GM23338 (cell line): ENCODE data around the gene F13B. TPM values are rescaled to one million over a fixed set of nuclear protein-coding genes. Genes with fewer than 3 reads are reported as not detected.

Experiments used
- ATAC-seq: fragments of 200-7000 bp; cut with Tn5 transposase; 3 replicates; pipeline ENCODE4 v1.9.1; 2020
- DNase-seq: peaks from one replicate; pipeline ENCODE4 v3.0.0-alpha.2; 2015; ENCODE audit warnings: low spot score
- H2AFZ ChIP-seq: fragments of 200-600 bp; sonication (generic); 2 replicates; pipeline ENCODE4 v1.8.0; 2016; ENCODE audit warnings: antibody characterized with exemption, mild to moderate bottlenecking, moderate library complexity
- H3F3A ChIP-seq: fragments of 200-600 bp; sonication (generic); replicated peaks from 2 replicates; pipeline ENCODE4 v1.8.0; 2017; ENCODE audit warnings: antibody characterized with exemption, mixed run types, low read depth
- H3K27ac ChIP-seq: fragments of 200-600 bp; sonication (generic); 2 replicates; pipeline ENCODE4 v1.6.1; 2016; ENCODE audit warnings: low read depth
- H3K27me3 ChIP-seq: fragments of 200-600 bp; sonication (generic); 2 replicates; pipeline ENCODE4 v1.8.0; 2016; ENCODE audit warnings: mild to moderate bottlenecking, mixed run types, moderate library complexity; ENCODE audit not compliant: insufficient read depth
- H3K36me3 ChIP-seq: fragments of 200-600 bp; sonication (generic); 2 replicates; pipeline ENCODE4 v1.8.0; 2016; ENCODE audit warnings: mild to moderate bottlenecking; ENCODE audit not compliant: insufficient read depth
- H3K4me1 ChIP-seq: fragments of 200-600 bp; sonication (generic); 2 replicates; pipeline ENCODE4 v1.8.0; 2016; ENCODE audit warnings: mild to moderate bottlenecking, moderate library complexity; ENCODE audit not compliant: insufficient read depth
- H3K4me2 ChIP-seq: fragments of 200-600 bp; sonication (generic); 2 replicates; pipeline ENCODE4 v1.7.1; 2017; ENCODE audit warnings: mixed run types
- H3K4me3 ChIP-seq: fragments of 200-600 bp; sonication (generic); 2 replicates; pipeline ENCODE4 v1.6.1; 2016; ENCODE audit warnings: mixed run types
- H3K79me2 ChIP-seq: fragments of 200-600 bp; sonication (generic); replicated peaks from 2 replicates; pipeline ENCODE4 v1.8.0; 2017; ENCODE audit warnings: mild to moderate bottlenecking; ENCODE audit not compliant: insufficient read depth
- H3K9me2 ChIP-seq: fragments of 200-600 bp; sonication (generic); 2 replicates; pipeline ENCODE4 v1.8.0; 2017; ENCODE audit not compliant: insufficient read depth
- H4K20me1 ChIP-seq: fragments of 200-600 bp; sonication (generic); replicated peaks from 2 replicates; pipeline ENCODE4 v1.8.0; 2017; ENCODE audit warnings: mild to moderate bottlenecking; ENCODE audit not compliant: insufficient read depth
- H3K27ac Mint-ChIP-seq: 2 replicates; pipeline ENCODE4 v1.8.0; 2020; ENCODE audit warnings: inconsistent platforms, mild to moderate bottlenecking, moderate library complexity, mixed read lengths
- H3K27me3 Mint-ChIP-seq: 3 replicates; pipeline ENCODE4 v1.8.0; 2022; ENCODE audit warnings: low read depth, mild to moderate bottlenecking, moderate library complexity, mixed read lengths, inconsistent platforms; ENCODE audit not compliant: insufficient read depth, poor library complexity
- H3K36me3 Mint-ChIP-seq: 3 replicates; pipeline ENCODE4 v1.8.0; 2021; ENCODE audit warnings: low read depth, mild to moderate bottlenecking, inconsistent platforms, moderate library complexity, mixed read lengths
- H3K4me1 Mint-ChIP-seq: 3 replicates; pipeline ENCODE4 v1.8.0; 2020; ENCODE audit warnings: mild to moderate bottlenecking, inconsistent platforms, mixed read lengths
- H3K4me3 Mint-ChIP-seq: 3 replicates; pipeline ENCODE4 v1.8.0; 2021; ENCODE audit warnings: moderate library complexity, mild to moderate bottlenecking, inconsistent platforms, mixed read lengths
- H3K9me3 Mint-ChIP-seq: 3 replicates; pipeline ENCODE4 v1.8.0; 2020; ENCODE audit warnings: moderate library complexity, mild to moderate bottlenecking, inconsistent platforms, mixed read lengths
- EZH2 ChIP-seq: fragments of 200-600 bp; sonication (generic); IDR thresholded peaks from one replicate; pipeline ENCODE4 v1.8.0; 2017; ENCODE audit warnings: antibody characterized with exemption, mild to moderate bottlenecking, low read depth; ENCODE audit not compliant: unreplicated experiment
- NANOG ChIP-seq: IDR thresholded peaks from 2 replicates; pipeline ENCODE4 v1.6.1; 2016; ENCODE audit warnings: antibody characterized with exemption, borderline replicate concordance
- ZNF114 ChIP-seq: fragments of 250-450 bp; sonication (Bioruptor Pico); IDR thresholded peaks from 2 replicates; pipeline ENCODE4 v1.5.0; 2020; ENCODE audit warnings: mild to moderate bottlenecking, moderate library complexity
- ZNF331 ChIP-seq: fragments of 250-450 bp; sonication (Bioruptor Pico); IDR thresholded peaks from 2 replicates; pipeline ENCODE4 v1.5.0; 2020; ENCODE audit warnings: low read depth, mild to moderate bottlenecking, moderate library complexity
- ZNF462 ChIP-seq: fragments of 250-450 bp; sonication (Bioruptor Pico); IDR thresholded peaks from 2 replicates; pipeline ENCODE4 v1.5.0; 2020; ENCODE audit warnings: mild to moderate bottlenecking, moderate library complexity
- polyA plus RNA-seq: library from polyadenylated mRNA; unstranded; fragments of >200 nt; fragmentation: Nextera tagmentation; extraction: Ambion mirVana; gene quantifications from 2 replicates; pipeline ENCODE4 v1.2.1, GENCODE V29; 2016
- total RNA-seq: library from RNA; depleted of rRNA; stranded (reverse); fragments of >200 nt; shearing (Covaris generic); gene quantifications from 2 replicates; pipeline ENCODE4 v1.2.3, GENCODE V29; 2014

Gene F13B
- total and polyA plus RNA-seq, 2 experiments from 2014 or later: not detected

GRCh38 chr1:197067457-197067818, 378 bp upstream of the F13B start:
- TF ChIP-seq NANOG: no peak
- no peak for TF ChIP-seq ZNF114 (CRISPR knock-in tag)
- no peaks in the 10 kb centered on the region for H3K36me3 ChIP-seq
- H3K27me3 Mint-ChIP-seq: no peaks in the 10 kb centered on the region
- H3K9me3 Mint-ChIP-seq: peaks cover 7% of the 10 kb centered on the region
- DNase-seq (no peak), ATAC-seq (no peak)
- no peaks in the 10 kb centered on the region for H3K4me1 Mint-ChIP-seq
- no peaks in the 10 kb centered on the region for H3K4me1 ChIP-seq
- H3K4me3 Mint-ChIP-seq: no peak overlapping the region
- H3K4me2 ChIP-seq: no peak overlapping the region
- H3K36me3 Mint-ChIP-seq: no peaks in the 10 kb centered on the region
- H3K4me3 ChIP-seq: no peak overlapping the region
- H2AFZ ChIP-seq: no peak overlapping the region
- H3K9me2 ChIP-seq: 0 out of 2 replicates have a peak, but pooled peaks cover 7% of the 10 kb centered on the region
- no peak overlapping the region for H3K27ac ChIP-seq
- no peaks in the 10 kb centered on the region for H3K27me3 ChIP-seq
- H3K27ac Mint-ChIP-seq: no peak overlapping the region
- H3K79me2 ChIP-seq: no peaks in the 10 kb centered on the region
- H4K20me1 ChIP-seq: no peaks in the 10 kb centered on the region
- H3F3A ChIP-seq: no peaks in the 10 kb centered on the region

GRCh38 chr1:197066277-197066676, 783 bp downstream of the F13B start:
- Mint-ChIP-seq H3K27ac (no peak overlapping the region), H3K9me3 (peaks cover 7% of the 10 kb centered on the region), H3K36me3 (no peaks in the 10 kb centered on the region), H3K4me1 (no peaks in the 10 kb centered on the region), H3K27me3 (no peaks in the 10 kb centered on the region), H3K4me3 (no peak overlapping the region)
- H3K36me3 ChIP-seq: no peaks in the 10 kb centered on the region
- no peak overlapping the region for H3K4me2 ChIP-seq
- ATAC-seq (no peak), DNase-seq (no peak)
- no peak overlapping the region for H3K4me3 ChIP-seq
- H2AFZ ChIP-seq: no peak overlapping the region
- H3K4me1 ChIP-seq: no peaks in the 10 kb centered on the region
- H3K27ac ChIP-seq: no peak overlapping the region
- no peaks in the 10 kb centered on the region for H3K79me2 ChIP-seq
- H3F3A ChIP-seq: no peaks in the 10 kb centered on the region
- TF ChIP-seq EZH2: no peak
- TF ChIP-seq ZNF462 (CRISPR knock-in tag): no peak
- no peak for TF ChIP-seq NANOG
- TF ChIP-seq ZNF331 (CRISPR knock-in tag): no peak
- H3K27me3 ChIP-seq: no peaks in the 10 kb centered on the region
- no peaks in the 10 kb centered on the region for H4K20me1 ChIP-seq
- H3K9me2 ChIP-seq: 0 out of 2 replicates have a peak, but pooled peaks cover 7% of the 10 kb centered on the region
